Measurements from ENCODE around the gene SCGB1A1.
"Not testable (repeated sequence)": the region's sequence is repeated elsewhere in the genome, so short reads cannot be mapped to it uniquely, and the experiment has no call there.

Gene SCGB1A1

GRCh38 chr11:62418733-62419132, at the start of gene SCGB1A1:
TSS of gene SCGB1A1 (plus strand) at chr11:62419033. CDS start at chr11:62419096, 63 bp downstream.
- no peak for DNase-seq (ENCODE audit: low spot score)

- DNase-seq (ENCODE audit: low spot score) = no peak
Observed at GRCh38 chr11:62370743-62371440, 47.9 kb upstream of the SCGB1A1 start.

GRCh38 chr11:62372871-62373270, 46.0 kb upstream of the SCGB1A1 start:
- no peak for DNase-seq (ENCODE audit: low spot score)

GRCh38 chr11:62373464-62374119, 45.2 kb upstream of the SCGB1A1 start:
- DNase-seq (ENCODE audit: low spot score) = no peak

GRCh38 chr11:62374801-62375200, 44.0 kb upstream of the SCGB1A1 start:
- DNase-seq (ENCODE audit: low spot score) = no peak

GRCh38 chr11:62378459-62379063, 40.3 kb upstream of the SCGB1A1 start:
- DNase-seq (ENCODE audit: low spot score) = not testable (repeated sequence)

GRCh38 chr11:62379586-62379985, 39.2 kb upstream of the SCGB1A1 start:
- not testable (repeated sequence) for DNase-seq (ENCODE audit: low spot score)

- DNase-seq (ENCODE audit: low spot score) = not testable (repeated sequence)
Observed at GRCh38 chr11:62380821-62381245, 38.0 kb upstream of the SCGB1A1 start.

- DNase-seq (ENCODE audit: low spot score) = no peak
Observed at GRCh38 chr11:62383822-62384221, 35.0 kb upstream of the SCGB1A1 start.

GRCh38 chr11:62386083-62386482, 32.8 kb upstream of the SCGB1A1 start:
- DNase-seq (ENCODE audit: low spot score) = not testable (repeated sequence)

- DNase-seq (ENCODE audit: low spot score) = no peak
Observed at GRCh38 chr11:62387381-62387780, 31.5 kb upstream of the SCGB1A1 start.

GRCh38 chr11:62388999-62389398, 29.8 kb upstream of the SCGB1A1 start:
- DNase-seq (ENCODE audit: low spot score) = no peak

- no peak for DNase-seq (ENCODE audit: low spot score)
Observed at GRCh38 chr11:62390237-62390636, 28.6 kb upstream of the SCGB1A1 start.

- DNase-seq (ENCODE audit: low spot score) = no peak
Observed at GRCh38 chr11:62390722-62391121, 28.1 kb upstream of the SCGB1A1 start.

- DNase-seq (ENCODE audit: low spot score) = no peak
Observed at GRCh38 chr11:62391642-62392425, 27.0 kb upstream of the SCGB1A1 start.

- DNase-seq (ENCODE audit: low spot score) = no peak
Observed at GRCh38 chr11:62392506-62392905, 26.3 kb upstream of the SCGB1A1 start.

- no peak for DNase-seq (ENCODE audit: low spot score)
Observed at GRCh38 chr11:62393061-62393611, 25.7 kb upstream of the SCGB1A1 start.

GRCh38 chr11:62393735-62394134, 25.1 kb upstream of the SCGB1A1 start:
- no peak for DNase-seq (ENCODE audit: low spot score)

GRCh38 chr11:62394825-62395538, 23.9 kb upstream of the SCGB1A1 start:
- peak; percentile 85 for DNase-seq (ENCODE audit: low spot score)

- DNase-seq (ENCODE audit: low spot score) = no peak
Observed at GRCh38 chr11:62395885-62396551, 22.8 kb upstream of the SCGB1A1 start.

Measured in hepatic stellate cell (primary cell).